ENCODE measurements around the gene RNF43.

Gene RNF43

GRCh38 chr17:58381124-58382035, 36.0 kb downstream of the RNF43 start:
- DNase-seq (ENCODE audit: low spot score): peak; percentile 83

- no peak for DNase-seq (ENCODE audit: low spot score)
Measured at GRCh38 chr17:58380207-58381123, 36.9 kb downstream of the RNF43 start.

GRCh38 chr17:58379511-58379824, 37.9 kb downstream of the RNF43 start:
- no peak for DNase-seq (ENCODE audit: low spot score)

- no peak for DNase-seq (ENCODE audit: low spot score)
Measured at GRCh38 chr17:58378733-58379510, 38.4 kb downstream of the RNF43 start.

GRCh38 chr17:58377661-58378060, 39.7 kb downstream of the RNF43 start:
- no peak for DNase-seq (ENCODE audit: low spot score)

GRCh38 chr17:58377093-58377601, 40.2 kb downstream of the RNF43 start:
- DNase-seq (ENCODE audit: low spot score): no peak

- no peak for DNase-seq (ENCODE audit: low spot score)
Measured at GRCh38 chr17:58376472-58377000, 40.8 kb downstream of the RNF43 start.

GRCh38 chr17:58375811-58376210, 41.5 kb downstream of the RNF43 start:
- no peak for DNase-seq (ENCODE audit: low spot score)

- DNase-seq (ENCODE audit: low spot score): no peak
Measured at GRCh38 chr17:58375256-58375655, 42.1 kb downstream of the RNF43 start.

- DNase-seq (ENCODE audit: low spot score): no peak
Measured at GRCh38 chr17:58373923-58374322, 43.4 kb downstream of the RNF43 start.

- DNase-seq (ENCODE audit: low spot score): no peak
Measured at GRCh38 chr17:58373003-58373402, 44.3 kb downstream of the RNF43 start.

GRCh38 chr17:58371300-58371950, 45.9 kb downstream of the RNF43 start:
- DNase-seq (ENCODE audit: low spot score): peak; percentile 81

- DNase-seq (ENCODE audit: low spot score): no peak
Measured at GRCh38 chr17:58370716-58371115, 46.6 kb downstream of the RNF43 start.

- DNase-seq (ENCODE audit: low spot score): no peak
Measured at GRCh38 chr17:58370309-58370708, 47.0 kb downstream of the RNF43 start.

GRCh38 chr17:58369214-58370031, 47.9 kb downstream of the RNF43 start:
- no peak for DNase-seq (ENCODE audit: low spot score)

- no peak for DNase-seq (ENCODE audit: low spot score)
Measured at GRCh38 chr17:58368860-58369213, 48.5 kb downstream of the RNF43 start.
